Adipocyte (in vitro differentiated cells): ENCODE measurements around the gene FOSL1.

ENCODE experiments used
- DNase-seq: peaks from one replicate; pipeline ENCODE4 v3.0.0-alpha.2; 2015; ENCODE audit warnings: low read depth
- H3K27me3 ChIP-seq: replicated peaks from 2 replicates; pipeline ENCODE4 v1.7.0; 2013; ENCODE audit warnings: mild to moderate bottlenecking, low read length, moderate library complexity; ENCODE audit not compliant: control insufficient read depth, insufficient read depth
- H3K36me3 ChIP-seq: 2 replicates; pipeline ENCODE4 v1.7.0; 2013; ENCODE audit warnings: low read length, mild to moderate bottlenecking, moderate library complexity; ENCODE audit not compliant: control insufficient read depth, insufficient read depth, severe bottlenecking
- H3K4me1 ChIP-seq: 2 replicates; pipeline ENCODE4 v1.7.0; 2013; ENCODE audit warnings: mild to moderate bottlenecking, low read length, moderate library complexity; ENCODE audit not compliant: control insufficient read depth, insufficient read depth
- H3K4me3 ChIP-seq: 2 replicates; pipeline ENCODE4 v1.7.0; 2013; ENCODE audit warnings: mild to moderate bottlenecking, low read length, moderate library complexity
- H3K9ac ChIP-seq: 2 replicates; pipeline ENCODE4 v1.7.0; 2013; ENCODE audit warnings: mild to moderate bottlenecking, low read length, moderate library complexity
- H3K9me3 ChIP-seq: 2 replicates; pipeline ENCODE4 v1.7.0; 2013; ENCODE audit warnings: mild to moderate bottlenecking, low read length, moderate library complexity; ENCODE audit not compliant: control insufficient read depth

FOSL1 gene

GRCh38 chr11:65884716-65885092, 15.5 kb downstream of the FOSL1 start:
- peak; percentile 88 for DNase-seq
- Histone ChIP-seq H3K4me1 (peaks cover 25% of the 10 kb centered on the region), H3K36me3 (peaks cover 45% of the 10 kb centered on the region), H3K9ac (no peak overlapping the region), H3K4me3 (no peak overlapping the region), H3K27me3 (no peaks in the 10 kb centered on the region), H3K9me3 (no peaks in the 10 kb centered on the region)

GRCh38 chr11:65883786-65884715, 16.1 kb downstream of the FOSL1 start:
- Histone ChIP-seq H3K27me3 (no peaks in the 10 kb centered on the region), H3K36me3 (peaks cover 45% of the 10 kb centered on the region), H3K4me1 (peaks cover 22% of the 10 kb centered on the region), H3K9me3 (no peaks in the 10 kb centered on the region), H3K4me3 (no peak overlapping the region), H3K9ac (no peak overlapping the region)
- no peak for DNase-seq

- H3K36me3 ChIP-seq = peaks cover 45% of the 10 kb centered on the region
- no peaks in the 10 kb centered on the region for H3K9me3 ChIP-seq
- no peak overlapping the region for H3K9ac ChIP-seq
- H3K27me3 ChIP-seq = no peaks in the 10 kb centered on the region
- no peak overlapping the region for H3K4me3 ChIP-seq
- peaks cover 16% of the 10 kb centered on the region for H3K4me1 ChIP-seq
- no peak for DNase-seq
Observed at GRCh38 chr11:65883058-65883761, 17.0 kb downstream of the FOSL1 start.

GRCh38 chr11:65882120-65883057, 17.8 kb downstream of the FOSL1 start:
- H3K9ac ChIP-seq = no peak overlapping the region
- H3K9me3 ChIP-seq = no peaks in the 10 kb centered on the region
- peaks cover 11% of the 10 kb centered on the region for H3K4me1 ChIP-seq
- H3K4me3 ChIP-seq = no peak overlapping the region
- DNase-seq = no peak
- H3K36me3 ChIP-seq = peaks cover 45% of the 10 kb centered on the region
- no peaks in the 10 kb centered on the region for H3K27me3 ChIP-seq

GRCh38 chr11:65880844-65881421, 19.3 kb downstream of the FOSL1 start:
- no peak overlapping the region for H3K9ac ChIP-seq
- H3K4me1 ChIP-seq = no peaks in the 10 kb centered on the region
- no peak overlapping the region for H3K4me3 ChIP-seq
- peaks cover 34% of the 10 kb centered on the region for H3K36me3 ChIP-seq
- no peaks in the 10 kb centered on the region for H3K27me3 ChIP-seq
- DNase-seq = no peak
- H3K9me3 ChIP-seq = no peaks in the 10 kb centered on the region

- H3K9me3 ChIP-seq = no peaks in the 10 kb centered on the region
- DNase-seq = no peak
- H3K4me3 ChIP-seq = no peak overlapping the region
- no peak overlapping the region for H3K9ac ChIP-seq
- H3K4me1 ChIP-seq = no peaks in the 10 kb centered on the region
- peaks cover 26% of the 10 kb centered on the region for H3K36me3 ChIP-seq
- no peaks in the 10 kb centered on the region for H3K27me3 ChIP-seq
Observed at GRCh38 chr11:65880027-65880426, 20.2 kb downstream of the FOSL1 start.

GRCh38 chr11:65879617-65880016, 20.6 kb downstream of the FOSL1 start, which contains the start of gene CTSW:
Gene CTSW, plus strand, starts transcription at chr11:65879837. Its CDS starts 18 bp downstream, at chr11:65879855.
- H3K4me3 ChIP-seq = no peak within 1 kb of the TSS
- H3K9me3 ChIP-seq = no peaks in the 10 kb centered on the region
- DNase-seq = no peak
- no peaks in the 10 kb centered on the region for H3K27me3 ChIP-seq
- peaks cover 22% of the 10 kb centered on the region for H3K36me3 ChIP-seq
- H3K4me1 ChIP-seq = no peaks in the 10 kb centered on the region
- no peak within 1 kb of the TSS for H3K9ac ChIP-seq

GRCh38 chr11:65873318-65874156, 26.7 kb downstream of the FOSL1 start:
- Histone ChIP-seq H3K4me1 (peaks cover 21% of the 10 kb centered on the region), H3K4me3 (peak overlapping the region; percentile 89), H3K36me3 (peaks cover 16% of the 10 kb centered on the region), H3K9ac (peak overlapping the region; percentile 95), H3K27me3 (no peaks in the 10 kb centered on the region), H3K9me3 (no peaks in the 10 kb centered on the region)
- DNase-seq = peak; percentile 99

GRCh38 chr11:65872586-65873317, 27.4 kb downstream of the FOSL1 start, which contains the start of gene EFEMP2:
Gene EFEMP2, minus strand, starts transcription at chr11:65872800. Its CDS starts 446 bp downstream, at chr11:65872354.
- Histone ChIP-seq H3K4me3 (peak within 1 kb of the TSS; percentile 89), H3K4me1 (peaks cover 21% of the 10 kb centered on the region), H3K36me3 (peaks cover 24% of the 10 kb centered on the region), H3K9ac (peak within 1 kb of the TSS; percentile 95), H3K9me3 (no peaks in the 10 kb centered on the region), H3K27me3 (no peaks in the 10 kb centered on the region)
- DNase-seq = peak; percentile 78
